Measurements from ENCODE around the gene RAX.

- no peak for TF ChIP-seq CTCF (IDR thresholded peaks at IDR 0.05; ENCODE audit: insufficient read depth, low read length)
- TF ChIP-seq GABPA (IDR thresholded peaks at IDR 0.05; ENCODE audit: low read depth), result no peak
- TF ChIP-seq REST (IDR thresholded peaks at IDR 0.05; ENCODE audit: insufficient replicate concordance, low read depth), result no peak
- no peak for TF ChIP-seq POLR2AphosphoS5 (IDR thresholded peaks at IDR 0.05; ENCODE audit: low read depth)
- no peak for TF ChIP-seq SPI1 (IDR thresholded peaks at IDR 0.05; ENCODE audit: borderline replicate concordance, low read depth)
Measured at GRCh38 chr18:59270689-59271257, 2.5 kb downstream of the RAX start.
